Esophagus muscularis mucosa (tissue), 4 donors: ENCODE data around the gene IQGAP2. TPM values are rescaled to one million over a fixed set of nuclear protein-coding genes. Genes with fewer than 3 reads are reported as not detected.

Source experiments
- DNase-seq: peaks from one replicate; pipeline ENCODE4 v3.0.0-alpha.2; 2017; ENCODE audit errors: extremely low spot score
- H3K27ac ChIP-seq, 4 donors: fragments of 200-600 bp; sonication (generic); replicated peaks in 1 of 4; 1 replicate in 3 of 4; 2 replicates in 1 of 4; pipeline ENCODE4 v1.5.1; 2016 to 2019; ENCODE audit warnings: mild to moderate bottlenecking in 1 of 4
- H3K27me3 ChIP-seq, 4 donors: fragments of 200-600 bp; sonication (generic); one replicate each; pipeline versions ENCODE4 v1.5.1 to v1.6.0; 2016 to 2019
- H3K36me3 ChIP-seq, 4 donors: fragments of 200-600 bp; sonication (generic); one replicate each; pipeline ENCODE4 v1.5.1; 2016 to 2019
- H3K4me1 ChIP-seq, 4 donors: fragments of 200-600 bp; sonication (generic); one replicate each; pipeline ENCODE4 v1.5.1; 2016 to 2019
- H3K4me3 ChIP-seq, 4 donors: fragments of 200-600 bp; sonication (generic); 1 replicate in 2 of 4; 2 replicates in 2 of 4; pipeline ENCODE4 v1.5.1; 2016 to 2019; ENCODE audit warnings: mild to moderate bottlenecking in 4 of 4, moderate library complexity in 1 of 4
- H3K9me3 ChIP-seq, 4 donors: fragments of 200-600 bp; sonication (generic); 1 replicate in 3 of 4; 2 replicates in 1 of 4; pipeline ENCODE4 v1.5.1; 2016 to 2019
- EP300 ChIP-seq: sonication (generic); formaldehyde crosslinking; IDR thresholded peaks from one replicate; pipeline ENCODE4 v1.6.1; 2017; ENCODE audit warnings: antibody characterized with exemption
- POLR2A ChIP-seq: fragments of 450-650 bp; IDR thresholded peaks from one replicate; pipeline ENCODE4 v1.6.1; 2017; ENCODE audit warnings: antibody characterized with exemption, moderate library complexity, mild to moderate bottlenecking, low read depth
- POLR2AphosphoS5 ChIP-seq, 2 donors: sonication (generic); formaldehyde crosslinking; IDR thresholded peaks; one replicate each; pipeline ENCODE4 v1.6.1; 2017; ENCODE audit warnings: antibody characterized with exemption in 2 of 2
- WGBS: methylation state at CpG from one replicate; pipeline ENCODE4 v1.1.5; 2018; 5-methylcytosine and 5-hydroxymethylcytosine counted together
- intact Hi-C: fragments of 100-400 bp; cut with DNase I; formaldehyde crosslinking; loops from one replicate; pipeline ENCODE4 v1.15.1; 2023
- total RNA-seq, 4 donors: library from RNA; depleted of rRNA; stranded (reverse); fragments of >200 nt; gene quantifications; one replicate each; pipeline versions ENCODE4 v1.1.0 to v1.2.1, GENCODE V29; 2016
- TF ChIP-seq, protein P1 (sequence below), 3 experiments: fragments of 200-600 bp in 2 of 3; fragments of 450-650 bp in 1 of 3; sonication (generic) in 2 of 3; IDR thresholded peaks; one replicate each; pipeline ENCODE4 v1.5.1; 2017 to 2019; ENCODE audit warnings: antibody characterized with exemption in 3 of 3, mild to moderate bottlenecking in 2 of 3, moderate library complexity in 1 of 3

IQGAP2 gene
- total RNA-seq, 4 donors from 2014 or later: 14.9 to 30.7 (median 20.8) TPM

DNA sequence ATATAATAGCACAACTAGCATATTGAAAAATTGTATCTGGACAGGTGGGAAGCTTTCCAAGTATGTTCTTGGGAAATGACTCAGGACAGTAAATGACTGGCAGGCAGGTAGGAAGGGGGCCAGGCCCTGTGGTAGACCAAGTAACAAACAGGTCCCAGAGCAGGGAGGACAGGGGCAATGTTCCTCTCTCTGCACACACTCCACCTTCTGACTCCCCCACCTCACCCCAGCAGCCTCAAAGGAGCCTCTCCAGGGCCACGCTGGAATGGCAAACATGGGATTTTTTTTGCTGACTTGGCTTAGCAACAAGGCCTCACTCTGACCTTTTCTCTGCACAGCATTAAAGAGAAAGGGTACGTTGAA, 31.1 kb upstream of the IQGAP2 start:
- no peaks in the 10 kb centered on the region for H3K9me3 ChIP-seq
- no peaks in the 10 kb centered on the region for H3K27me3 ChIP-seq
- TF ChIP-seq POLR2AphosphoS5 (IDR thresholded peaks at IDR 0.05): no peak
- TF ChIP-seq, protein P1, sequence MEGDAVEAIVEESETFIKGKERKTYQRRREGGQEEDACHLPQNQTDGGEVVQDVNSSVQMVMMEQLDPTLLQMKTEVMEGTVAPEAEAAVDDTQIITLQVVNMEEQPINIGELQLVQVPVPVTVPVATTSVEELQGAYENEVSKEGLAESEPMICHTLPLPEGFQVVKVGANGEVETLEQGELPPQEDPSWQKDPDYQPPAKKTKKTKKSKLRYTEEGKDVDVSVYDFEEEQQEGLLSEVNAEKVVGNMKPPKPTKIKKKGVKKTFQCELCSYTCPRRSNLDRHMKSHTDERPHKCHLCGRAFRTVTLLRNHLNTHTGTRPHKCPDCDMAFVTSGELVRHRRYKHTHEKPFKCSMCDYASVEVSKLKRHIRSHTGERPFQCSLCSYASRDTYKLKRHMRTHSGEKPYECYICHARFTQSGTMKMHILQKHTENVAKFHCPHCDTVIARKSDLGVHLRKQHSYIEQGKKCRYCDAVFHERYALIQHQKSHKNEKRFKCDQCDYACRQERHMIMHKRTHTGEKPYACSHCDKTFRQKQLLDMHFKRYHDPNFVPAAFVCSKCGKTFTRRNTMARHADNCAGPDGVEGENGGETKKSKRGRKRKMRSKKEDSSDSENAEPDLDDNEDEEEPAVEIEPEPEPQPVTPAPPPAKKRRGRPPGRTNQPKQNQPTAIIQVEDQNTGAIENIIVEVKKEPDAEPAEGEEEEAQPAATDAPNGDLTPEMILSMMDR (IDR thresholded peaks at IDR 0.05): no peak
- TF ChIP-seq POLR2A: no peak
- no peak for TF ChIP-seq EP300
- no peak overlapping the region for H3K4me3 ChIP-seq
- 45% methylated on average over 2 of the region's 2 CpGs for WGBS
- no peak overlapping the region for H3K27ac ChIP-seq
- intact Hi-C loops: no loop called here
- no peaks in the 10 kb centered on the region for H3K36me3 ChIP-seq
- H3K4me1 ChIP-seq: peaks cover 0 to 6% (median 3%) of the 10 kb centered on the region in 4 donors
- no peak for DNase-seq

GRCh38 chr5:76372323-76373054, 30.6 kb upstream of the IQGAP2 start:
- Histone ChIP-seq H3K27me3 (no peaks in the 10 kb centered on the region), H3K4me3 (no peak overlapping the region), H3K4me1 (peaks cover 0 to 6% (median 3%) of the 10 kb centered on the region in 4 donors), H3K27ac (no peak overlapping the region), H3K9me3 (no peaks in the 10 kb centered on the region), H3K36me3 (no peaks in the 10 kb centered on the region)
- intact Hi-C loops: no loop called here
- TF ChIP-seq POLR2A (no peak), EP300 (no peak), POLR2AphosphoS5 (IDR thresholded peaks at IDR 0.05) (no peak)
- TF ChIP-seq, protein P1 (IDR thresholded peaks at IDR 0.05): no peak
- 77% methylated on average over 9 of the region's 11 CpGs for WGBS
- DNase-seq: no peak

DNA sequence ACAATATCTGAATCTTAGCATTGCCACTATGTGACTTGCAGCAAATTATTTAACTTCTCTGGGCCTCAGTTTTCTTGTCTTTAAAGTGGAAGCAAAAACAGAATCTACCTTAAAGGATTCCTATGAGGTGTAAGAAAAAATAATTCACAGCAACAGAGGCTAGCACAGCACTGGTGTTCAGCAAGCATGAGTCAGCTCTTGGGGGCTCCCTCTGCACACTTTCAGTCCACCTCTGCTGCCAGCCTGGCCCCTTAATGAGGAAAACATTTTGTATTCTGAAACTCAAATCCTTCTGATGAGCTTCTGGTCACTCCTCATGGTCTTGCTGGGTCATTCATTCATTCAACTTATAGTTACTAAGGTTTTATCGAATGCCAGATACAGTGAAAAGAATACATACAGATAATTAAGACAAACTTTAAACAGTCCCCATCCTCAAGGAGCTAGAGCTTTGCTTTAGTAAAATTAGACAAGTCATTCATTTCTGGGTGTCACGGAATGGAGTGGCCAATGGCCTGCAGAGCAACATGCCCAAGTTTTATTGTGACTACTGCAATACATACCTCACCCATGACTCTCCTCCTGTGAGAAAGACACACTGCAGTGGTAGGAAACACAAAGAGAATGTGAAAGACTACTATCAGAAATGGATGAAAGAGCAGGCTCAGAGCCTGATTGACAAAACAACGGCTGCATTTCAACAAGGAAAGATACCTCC, 26.8 kb upstream of the IQGAP2 start:
- no peak overlapping the region for H3K4me3 ChIP-seq
- peaks cover 0 to 6% (median 3%) of the 10 kb centered on the region in 4 donors for H3K4me1 ChIP-seq
- 94% methylated on average over 3 of the region's 3 CpGs for WGBS
- TF ChIP-seq EP300: no peak
- TF ChIP-seq, protein P1 (IDR thresholded peaks at IDR 0.05): no peak
- no peak for TF ChIP-seq POLR2AphosphoS5 (IDR thresholded peaks at IDR 0.05)
- no peak for TF ChIP-seq POLR2A
- no peak overlapping the region for H3K27ac ChIP-seq
- DNase-seq: no peak
- intact Hi-C loops: no loop called here
- no peaks in the 10 kb centered on the region for H3K36me3 ChIP-seq
- H3K27me3 ChIP-seq: no peaks in the 10 kb centered on the region
- no peaks in the 10 kb centered on the region for H3K9me3 ChIP-seq

GRCh38 chr5:76376866-76377230, 26.2 kb upstream of the IQGAP2 start:
- WGBS: 89% methylated on average over 3 of the region's 3 CpGs
- Histone ChIP-seq H3K9me3 (no peaks in the 10 kb centered on the region), H3K36me3 (no peaks in the 10 kb centered on the region), H3K4me3 (no peak overlapping the region), H3K4me1 (peaks cover 0 to 6% (median 3%) of the 10 kb centered on the region in 4 donors), H3K27ac (no peak overlapping the region), H3K27me3 (no peaks in the 10 kb centered on the region)
- DNase-seq: no peak
- no peak for TF ChIP-seq EP300
- no peak for TF ChIP-seq POLR2AphosphoS5 (IDR thresholded peaks at IDR 0.05)
- TF ChIP-seq, protein P1 (IDR thresholded peaks at IDR 0.05): no peak
- no peak for TF ChIP-seq POLR2A
- intact Hi-C loops: no loop called here
